GM19324 (cell line): ENCODE data around the gene KIF20B.
"Not testable (repeated sequence)": the region's sequence is repeated elsewhere in the genome, so short reads cannot be mapped to it uniquely, and the experiment has no call there.

Experiments
- ATAC-seq: cut with Tn5 transposase; IDR thresholded peaks from one replicate; pipeline ENCODE4 v1.9.1; 2021; ENCODE audit warnings: mild to moderate bottlenecking, moderate library complexity; ENCODE audit not compliant: unreplicated experiment, low FRiP score

Gene KIF20B

GRCh38 chr10:89690027-89690426 lies 11.4 kb upstream of the KIF20B start:
- no peak for ATAC-seq

GRCh38 chr10:89692416-89692815 lies 9.0 kb upstream of the KIF20B start:
- no peak for ATAC-seq

GRCh38 chr10:89693176-89693575 lies 8.2 kb upstream of the KIF20B start:
- no peak for ATAC-seq

- no peak for ATAC-seq
These were observed 6.1 kb upstream of the KIF20B start for GRCh38 chr10:89695307-89695706.

DNA sequence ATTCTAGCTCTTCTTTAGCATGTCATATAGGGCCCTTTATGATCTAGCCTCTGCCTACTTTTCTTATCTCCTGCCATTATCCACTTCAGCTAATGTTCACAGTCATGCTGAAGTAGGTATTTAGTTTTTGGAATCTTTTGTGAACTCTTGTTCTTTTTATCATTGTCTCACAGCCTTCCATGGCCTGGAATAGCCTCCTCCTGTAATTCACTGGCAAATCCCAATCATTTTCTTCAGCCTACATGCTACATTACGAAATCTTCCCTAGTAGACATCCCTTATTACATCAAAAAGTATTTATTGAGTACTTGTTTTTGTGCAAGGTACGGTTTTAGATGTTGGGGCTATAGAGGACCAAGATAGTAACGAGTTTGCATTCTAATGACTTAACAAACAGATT lies 3.4 kb upstream of the KIF20B start:
- ATAC-seq = no peak

GRCh38 chr10:89699581-89700064 lies 1.8 kb upstream of the KIF20B start:
- no peak for ATAC-seq

- ATAC-seq = no peak
These were observed 508 bp upstream of the KIF20B start for GRCh38 chr10:89700923-89701241.

GRCh38 chr10:89702121-89702480 lies 711 bp downstream of the KIF20B start:
- no peak for ATAC-seq

- no peak for ATAC-seq
These were observed 4.1 kb downstream of the KIF20B start for GRCh38 chr10:89705466-89705865.

DNA sequence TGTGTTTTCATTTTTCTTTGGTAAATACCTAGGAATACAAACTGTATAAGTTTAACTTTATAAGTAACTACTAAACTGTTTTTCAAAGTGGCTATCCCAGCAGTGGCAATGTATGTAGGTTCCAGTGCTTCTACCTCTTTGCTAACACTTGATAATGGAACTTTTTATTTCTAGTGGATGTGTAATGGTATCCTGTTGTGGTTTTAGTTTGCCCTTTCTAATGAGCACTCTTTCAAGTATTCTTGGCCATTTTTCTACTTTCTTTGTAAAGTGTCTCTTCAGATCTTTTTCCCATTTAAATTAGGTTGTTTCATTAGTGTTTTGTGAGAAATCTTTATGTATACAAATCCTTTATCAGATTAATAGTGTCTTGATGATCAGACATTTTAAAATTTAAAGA lies 4.6 kb downstream of the KIF20B start:
- ATAC-seq = no peak

DNA sequence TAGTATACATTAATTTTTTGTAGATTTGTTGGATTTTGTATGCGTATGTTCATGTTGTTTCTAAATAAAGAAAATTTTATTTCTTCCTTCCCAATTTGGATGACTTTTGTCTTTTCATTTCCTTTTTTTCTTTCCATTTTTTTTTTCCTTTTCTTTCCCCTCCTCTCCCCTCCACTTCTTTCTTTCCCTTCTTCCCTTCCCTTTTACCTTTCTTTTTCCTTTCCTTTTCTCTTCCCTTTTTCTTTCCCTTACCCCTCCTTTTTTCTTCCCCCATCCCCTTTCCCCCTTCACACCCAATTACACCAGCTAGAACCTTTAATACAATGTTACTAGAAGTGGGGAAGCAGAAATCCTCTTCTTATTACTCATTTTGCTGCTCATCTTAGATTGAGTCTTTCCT lies 6.0 kb downstream of the KIF20B start:
- no peak for ATAC-seq

GRCh38 chr10:89710753-89711152 lies 9.4 kb downstream of the KIF20B start:
- ATAC-seq = no peak

GRCh38 chr10:89734616-89735015 lies 33.2 kb downstream of the KIF20B start:
- ATAC-seq = no peak

DNA sequence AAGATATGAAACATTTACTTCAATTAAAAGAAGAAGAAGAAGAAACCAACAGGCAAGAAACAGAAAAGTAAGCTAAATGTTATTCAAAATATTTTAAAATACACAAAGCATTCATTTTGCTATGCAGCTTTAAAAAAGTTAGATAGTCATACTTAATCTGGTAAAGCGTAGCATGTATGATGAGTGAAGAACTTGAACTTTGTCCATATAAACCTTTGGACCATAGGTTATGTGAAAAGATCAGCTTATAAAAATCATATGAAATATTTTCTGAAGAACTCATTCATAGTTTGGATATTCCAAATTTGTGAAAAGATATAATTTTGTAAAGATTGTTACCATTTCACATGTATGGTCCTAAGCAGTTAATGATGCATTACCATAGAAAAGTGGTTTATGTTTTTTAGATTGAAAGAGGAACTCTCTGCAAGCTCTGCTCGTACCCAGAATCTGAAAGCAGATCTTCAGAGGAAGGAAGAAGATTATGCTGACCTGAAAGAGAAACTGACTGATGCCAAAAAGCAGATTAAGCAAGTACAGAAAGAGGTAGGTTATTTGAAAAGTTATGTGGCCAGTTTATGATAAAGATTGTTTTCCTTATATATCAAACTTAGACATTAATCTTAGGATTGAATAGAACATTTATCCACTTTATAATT lies 37.3 kb downstream of the KIF20B start:
- peak; percentile 82 for ATAC-seq

- ATAC-seq = no peak
These were observed 39.9 kb downstream of the KIF20B start for GRCh38 chr10:89741126-89741762.

DNA sequence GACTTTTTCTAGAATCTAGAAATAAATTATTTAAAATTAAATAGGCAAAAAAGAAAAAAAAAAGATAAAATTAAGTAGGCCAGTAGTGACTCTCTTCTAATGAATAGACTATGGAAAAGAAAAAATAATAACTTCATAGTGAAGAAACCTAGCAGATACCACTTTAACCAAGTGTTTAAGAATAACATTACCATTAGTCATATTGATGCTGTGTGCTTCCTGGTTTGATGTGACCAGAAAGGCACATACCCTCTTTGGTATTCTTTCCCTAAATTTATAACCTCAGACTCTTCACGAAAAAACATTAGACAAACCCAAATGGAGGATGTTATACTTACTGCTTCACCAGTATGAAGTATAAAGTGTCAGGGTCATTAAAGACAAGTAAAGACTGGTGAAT lies 42.6 kb downstream of the KIF20B start:
- ATAC-seq = no peak

DNA sequence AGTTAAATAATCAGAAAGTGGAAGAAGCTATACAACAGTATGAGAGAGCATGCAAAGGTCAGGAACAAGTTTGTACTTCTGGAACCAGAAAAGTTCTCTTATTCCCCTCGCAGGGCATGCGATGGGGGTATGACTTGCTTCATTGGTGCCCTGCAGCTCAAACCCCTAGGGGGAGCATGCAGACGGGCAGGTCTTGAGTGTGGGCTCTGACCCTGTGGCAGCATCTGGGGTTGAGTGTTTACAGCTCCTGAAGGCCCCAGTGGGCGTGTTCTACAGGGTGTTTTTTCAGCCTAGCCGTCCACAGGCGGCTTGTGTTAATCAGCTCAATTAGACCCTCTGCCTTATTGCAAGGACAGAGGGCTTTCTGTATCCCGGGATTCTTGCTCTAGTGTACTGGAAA lies 44.5 kb downstream of the KIF20B start:
- ATAC-seq = no peak

GRCh38 chr10:89750441-89750840 lies 49.1 kb downstream of the KIF20B start:
- no peak for ATAC-seq

- ATAC-seq = no peak
These were observed 54.0 kb downstream of the KIF20B start for GRCh38 chr10:89755374-89755773.

DNA sequence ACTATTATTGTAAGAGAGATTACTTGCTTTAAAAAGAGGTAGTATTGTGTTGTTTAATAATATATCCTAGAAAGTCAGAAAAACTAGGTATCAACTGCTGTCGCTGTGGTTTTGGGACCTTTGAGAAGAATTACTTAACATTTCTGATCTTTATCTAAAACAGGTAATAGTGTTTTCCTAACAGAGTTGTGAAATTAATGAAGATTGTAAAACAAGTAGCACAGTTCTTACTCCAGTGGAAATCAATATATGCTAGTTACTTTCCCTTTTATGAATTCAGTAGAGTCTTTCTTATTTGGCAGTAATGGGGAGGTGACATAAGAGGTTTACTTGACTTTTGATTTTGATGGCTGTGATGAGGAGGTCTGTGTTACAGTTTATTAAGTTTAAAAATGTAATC lies 58.1 kb downstream of the KIF20B start:
- no peak for ATAC-seq

DNA sequence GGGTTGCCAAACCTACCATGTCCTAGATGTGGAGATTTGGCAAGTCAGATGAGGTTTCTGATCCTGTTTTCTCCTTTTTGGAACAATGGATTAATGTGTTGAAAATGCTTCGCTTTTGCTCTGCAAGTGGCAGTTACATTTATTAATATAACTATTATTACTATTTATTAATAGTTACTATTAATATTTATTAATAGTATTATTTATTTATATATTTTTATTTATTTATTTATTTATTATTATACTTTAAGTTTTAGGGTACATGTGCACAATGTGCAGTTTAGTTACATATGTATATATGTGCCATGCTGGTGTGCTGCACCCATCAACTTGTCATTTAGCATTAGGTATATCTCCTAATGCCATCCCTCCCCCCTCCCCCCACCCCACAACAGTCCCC lies 62.3 kb downstream of the KIF20B start:
- ATAC-seq = not testable (repeated sequence)

GRCh38 chr10:89771684-89772083 lies 70.3 kb downstream of the KIF20B start:
- no peak for ATAC-seq

GRCh38 chr10:89773081-89773480 lies 71.7 kb downstream of the KIF20B start:
- ATAC-seq = no peak
